ENCODE data around the gene GUCY1A2.

Gene GUCY1A2

DNA sequence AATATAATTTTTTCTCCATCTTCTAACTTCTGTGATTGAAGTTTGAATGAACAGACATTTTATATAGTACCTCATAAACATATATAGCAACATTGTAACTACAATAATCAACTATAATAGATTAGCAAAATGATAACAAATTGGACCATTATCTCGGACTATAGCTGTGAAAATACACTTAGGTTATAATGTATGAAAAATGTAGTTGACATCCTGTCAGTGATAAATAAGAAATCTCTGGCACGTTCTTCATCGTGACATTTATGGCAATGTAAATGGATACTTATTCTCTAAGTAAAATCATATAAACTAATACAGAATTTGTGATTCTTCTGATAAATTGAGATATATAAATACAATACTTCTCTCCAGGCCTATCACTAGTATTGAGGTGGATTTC lies 333.3 kb downstream of the GUCY1A2 start:
- no CpG with 5 or more reads among the region's 3 CpGs for WGBS (ENCODE audit: insufficient coverage, insufficient read length)
- no peak overlapping the region for H3K27ac ChIP-seq (ENCODE audit: low read length)
- no peaks in the 10 kb centered on the region for H3K36me3 ChIP-seq (ENCODE audit: control insufficient read depth, insufficient read depth, low read length)
- H3K9me3 ChIP-seq (ENCODE audit: control insufficient read depth, insufficient read depth, low read length) = no peaks in the 10 kb centered on the region
- H3K4me3 ChIP-seq (ENCODE audit: low read length) = no peak overlapping the region
- no peak for DNase-seq (ENCODE audit: low read depth, low spot score)
- no peaks in the 10 kb centered on the region; the same call in 1 of the 2 replicates for H3K4me1 ChIP-seq (ENCODE audit: control insufficient read depth, insufficient read depth, low read length)
- no peaks in the 10 kb centered on the region for H3K27me3 ChIP-seq (ENCODE audit: control insufficient read depth, insufficient read depth, low read length)

DNA sequence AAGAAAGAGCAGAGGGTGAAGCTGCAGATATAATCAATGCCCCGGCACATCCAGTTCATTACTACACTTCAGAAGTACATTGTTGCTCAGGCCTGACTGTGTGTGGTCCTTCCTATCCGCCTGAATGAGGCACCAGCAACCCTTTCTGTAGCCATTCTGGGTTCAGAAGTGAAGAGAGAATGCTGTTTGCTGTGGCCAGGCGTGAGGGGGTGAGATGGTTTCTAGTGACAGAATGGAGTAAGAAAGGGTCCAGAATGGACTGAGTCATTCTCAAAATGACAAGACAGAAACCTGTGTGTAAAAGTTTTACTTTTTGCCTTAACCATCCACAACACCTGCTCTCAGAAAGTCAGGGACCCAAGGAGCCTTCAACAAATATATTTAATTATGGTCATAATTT lies 334.8 kb downstream of the GUCY1A2 start:
- no peak for DNase-seq (ENCODE audit: low read depth, low spot score)
- H3K9me3 ChIP-seq (ENCODE audit: control insufficient read depth, insufficient read depth, low read length) = no peaks in the 10 kb centered on the region
- WGBS (ENCODE audit: insufficient coverage, insufficient read length) = no CpG with 5 or more reads among the region's 3 CpGs
- H3K4me1 ChIP-seq (ENCODE audit: control insufficient read depth, insufficient read depth, low read length) = no peaks in the 10 kb centered on the region; the same call in 1 of the 2 replicates
- no peak overlapping the region for H3K4me3 ChIP-seq (ENCODE audit: low read length)
- H3K27me3 ChIP-seq (ENCODE audit: control insufficient read depth, insufficient read depth, low read length) = no peaks in the 10 kb centered on the region
- H3K36me3 ChIP-seq (ENCODE audit: control insufficient read depth, insufficient read depth, low read length) = no peaks in the 10 kb centered on the region
- H3K27ac ChIP-seq (ENCODE audit: low read length) = no peak overlapping the region

DNA sequence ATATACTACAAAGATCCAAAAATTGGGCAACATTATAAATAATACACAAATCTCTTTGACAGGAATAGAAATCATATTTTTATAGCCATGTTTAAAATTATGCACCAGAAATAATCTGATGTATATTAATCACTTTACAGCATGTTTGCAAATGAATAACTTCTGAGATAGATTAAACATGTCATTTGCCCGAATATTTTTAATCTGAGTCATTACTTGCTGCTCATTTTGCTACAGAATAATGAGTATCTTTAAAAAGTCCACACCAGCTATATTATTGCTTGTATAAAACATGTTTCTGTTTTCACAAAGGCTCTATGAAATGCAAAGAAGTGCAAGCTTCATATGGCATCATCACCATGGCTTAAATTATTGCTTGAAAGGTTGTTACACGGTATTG lies 336.8 kb downstream of the GUCY1A2 start:
- H3K4me3 ChIP-seq (ENCODE audit: low read length) = no peak overlapping the region
- no peaks in the 10 kb centered on the region for H3K27me3 ChIP-seq (ENCODE audit: control insufficient read depth, insufficient read depth, low read length)
- no peaks in the 10 kb centered on the region; the same call in 1 of the 2 replicates for H3K4me1 ChIP-seq (ENCODE audit: control insufficient read depth, insufficient read depth, low read length)
- no peak overlapping the region for H3K27ac ChIP-seq (ENCODE audit: low read length)
- no CpG with 5 or more reads among the region's 2 CpGs for WGBS (ENCODE audit: insufficient coverage, insufficient read length)
- DNase-seq (ENCODE audit: low read depth, low spot score) = no peak
- H3K9me3 ChIP-seq (ENCODE audit: control insufficient read depth, insufficient read depth, low read length) = no peaks in the 10 kb centered on the region
- H3K36me3 ChIP-seq (ENCODE audit: control insufficient read depth, insufficient read depth, low read length) = no peaks in the 10 kb centered on the region

DNA sequence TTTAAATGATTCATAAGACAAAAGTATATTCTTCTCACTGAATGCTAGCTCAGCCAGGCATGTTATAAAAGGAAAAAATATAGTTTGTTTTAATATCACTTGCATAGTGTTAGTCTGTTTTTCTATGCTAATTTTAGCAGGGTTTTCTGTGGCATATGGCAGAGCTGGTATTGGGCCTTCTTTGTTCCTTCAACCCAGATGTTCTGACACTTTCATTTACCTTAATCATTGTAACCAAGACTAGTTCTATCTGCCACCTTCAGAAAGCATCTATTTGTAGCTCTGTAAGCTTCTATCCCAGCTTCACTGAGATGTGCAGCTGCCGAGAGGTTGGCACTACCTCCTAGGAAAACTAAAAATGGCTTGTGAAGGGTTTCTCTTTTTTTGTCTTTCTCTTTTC lies 338.7 kb downstream of the GUCY1A2 start:
- Histone ChIP-seq H3K27me3 (ENCODE audit: control insufficient read depth, insufficient read depth, low read length) (no peaks in the 10 kb centered on the region), H3K4me1 (ENCODE audit: control insufficient read depth, insufficient read depth, low read length) (no peaks in the 10 kb centered on the region; the same call in 1 of the 2 replicates), H3K36me3 (ENCODE audit: control insufficient read depth, insufficient read depth, low read length) (no peaks in the 10 kb centered on the region), H3K9me3 (ENCODE audit: control insufficient read depth, insufficient read depth, low read length) (no peaks in the 10 kb centered on the region), H3K4me3 (ENCODE audit: low read length) (no peak overlapping the region), H3K27ac (ENCODE audit: low read length) (no peak overlapping the region)
- no peak for DNase-seq (ENCODE audit: low read depth, low spot score)
- whole genome bisulfite sequencing (ENCODE audit: insufficient coverage, insufficient read length) = no CpG with 5 or more reads among the region's 1 CpG

DNA sequence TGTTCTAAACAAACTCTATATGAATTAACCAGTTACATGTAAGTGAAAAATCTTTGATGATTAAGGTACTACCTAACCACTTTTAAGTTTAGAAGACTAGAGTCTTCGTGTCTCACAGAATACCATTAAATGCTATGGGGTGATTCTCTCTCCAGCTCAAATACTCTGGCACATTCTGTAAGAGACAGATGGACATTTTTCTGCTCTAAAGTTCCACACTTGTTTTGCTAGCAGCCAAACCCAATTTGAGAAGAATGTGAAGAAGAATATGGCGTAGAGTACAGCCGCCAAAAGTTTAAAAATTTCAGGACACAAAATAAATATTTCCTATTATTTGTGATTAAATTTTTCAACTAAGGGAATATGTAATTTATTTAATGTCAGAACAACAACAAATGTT lies 339.1 kb downstream of the GUCY1A2 start:
- H3K9me3 ChIP-seq (ENCODE audit: control insufficient read depth, insufficient read depth, low read length) = no peaks in the 10 kb centered on the region
- DNase-seq (ENCODE audit: low read depth, low spot score) = no peak
- no peak overlapping the region for H3K27ac ChIP-seq (ENCODE audit: low read length)
- H3K4me1 ChIP-seq (ENCODE audit: control insufficient read depth, insufficient read depth, low read length) = no peaks in the 10 kb centered on the region; the same call in 1 of the 2 replicates
- H3K27me3 ChIP-seq (ENCODE audit: control insufficient read depth, insufficient read depth, low read length) = no peaks in the 10 kb centered on the region
- H3K36me3 ChIP-seq (ENCODE audit: control insufficient read depth, insufficient read depth, low read length) = no peaks in the 10 kb centered on the region
- H3K4me3 ChIP-seq (ENCODE audit: low read length) = no peak overlapping the region
- no CpG with 5 or more reads among the region's 3 CpGs for WGBS (ENCODE audit: insufficient coverage, insufficient read length)

DNA sequence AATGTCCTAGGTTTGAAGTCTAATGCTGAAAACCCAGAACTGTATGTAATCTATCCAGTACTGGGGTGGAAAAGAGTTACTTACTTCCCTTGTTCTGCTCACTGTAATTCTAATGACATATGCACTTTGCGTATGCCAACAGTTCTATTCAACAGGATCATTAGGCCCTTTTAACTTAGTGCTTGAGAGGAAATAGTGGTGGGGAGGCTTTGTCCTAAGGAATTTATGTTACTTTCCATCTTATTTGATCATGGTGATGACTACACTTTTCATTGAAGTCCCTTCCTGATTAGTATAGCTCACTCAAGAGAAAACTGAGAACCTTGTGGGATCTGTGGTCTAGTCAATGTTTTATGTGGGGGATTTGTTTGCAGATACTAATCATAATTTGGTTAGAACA lies 348.2 kb downstream of the GUCY1A2 start:
- Histone ChIP-seq H3K27ac (ENCODE audit: low read length) (no peak overlapping the region), H3K4me3 (ENCODE audit: low read length) (no peak overlapping the region)

DNA sequence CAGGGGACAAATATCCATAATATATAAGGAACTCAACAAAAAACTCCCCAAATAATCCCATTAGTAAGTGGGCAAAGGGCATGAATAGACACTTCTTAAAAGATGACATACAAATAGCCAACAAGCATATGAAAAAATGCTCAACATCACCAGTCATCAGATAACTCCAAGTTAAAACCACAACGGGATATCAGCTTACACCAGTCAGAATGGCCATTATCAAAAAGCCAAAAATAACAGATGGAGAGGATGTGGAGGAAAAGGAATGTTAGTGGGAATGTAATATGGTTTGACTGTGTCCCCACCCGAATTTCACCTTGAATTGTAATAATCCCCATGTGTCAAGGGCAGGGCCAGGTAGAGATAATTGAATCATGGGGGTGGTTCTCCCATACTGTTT lies 350.1 kb downstream of the GUCY1A2 start:
- DNase-seq (ENCODE audit: low read depth, low spot score) = no peak
- H3K27me3 ChIP-seq (ENCODE audit: control insufficient read depth, insufficient read depth, low read length) = no peaks in the 10 kb centered on the region
- no peak overlapping the region for H3K4me3 ChIP-seq (ENCODE audit: low read length)
- peaks cover 1% of the 10 kb centered on the region; the same call in 1 of the 2 replicates for H3K4me1 ChIP-seq (ENCODE audit: control insufficient read depth, insufficient read depth, low read length)
- no peak overlapping the region for H3K27ac ChIP-seq (ENCODE audit: low read length)
- no CpG with 5 or more reads among the region's 2 CpGs for WGBS (ENCODE audit: insufficient coverage, insufficient read length)
- H3K36me3 ChIP-seq (ENCODE audit: control insufficient read depth, insufficient read depth, low read length) = no peaks in the 10 kb centered on the region
- H3K9me3 ChIP-seq (ENCODE audit: control insufficient read depth, insufficient read depth, low read length) = no peaks in the 10 kb centered on the region

More for the DNA sequence above, 348.2 kb downstream of the GUCY1A2 start:
- Histone ChIP-seq H3K36me3 (ENCODE audit: control insufficient read depth, insufficient read depth, low read length) (no peaks in the 10 kb centered on the region), H3K27me3 (ENCODE audit: control insufficient read depth, insufficient read depth, low read length) (no peaks in the 10 kb centered on the region), H3K9me3 (ENCODE audit: control insufficient read depth, insufficient read depth, low read length) (no peaks in the 10 kb centered on the region), H3K4me1 (ENCODE audit: control insufficient read depth, insufficient read depth, low read length) (peaks cover 1% of the 10 kb centered on the region; the same call in 1 of the 2 replicates)
- DNase-seq (ENCODE audit: low read depth, low spot score) = peak; percentile 25
- no CpG with 5 or more reads among the region's 1 CpG for WGBS (ENCODE audit: insufficient coverage, insufficient read length)

DNA sequence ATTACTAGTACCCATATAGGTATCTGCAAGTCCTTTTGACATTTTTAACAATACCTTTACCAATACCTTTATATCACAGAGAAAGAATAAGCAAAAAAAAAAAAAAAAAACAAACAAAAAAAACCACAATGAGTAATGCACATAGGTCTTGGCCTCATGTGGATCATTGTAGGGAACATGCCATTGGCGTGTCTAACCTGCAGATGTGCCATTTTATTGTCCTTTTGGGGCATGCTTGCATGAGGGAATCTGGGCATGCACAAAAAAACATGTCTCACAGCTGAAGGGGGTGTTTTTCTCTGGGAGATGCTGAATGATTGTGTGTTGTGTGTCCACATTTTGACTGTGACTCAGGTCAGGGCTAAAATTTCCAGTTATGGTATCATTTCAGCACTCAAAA lies 361.6 kb downstream of the GUCY1A2 start:
- Histone ChIP-seq H3K36me3 (ENCODE audit: control insufficient read depth, insufficient read depth, low read length) (no peaks in the 10 kb centered on the region), H3K27ac (ENCODE audit: low read length) (no peak overlapping the region)

DNA sequence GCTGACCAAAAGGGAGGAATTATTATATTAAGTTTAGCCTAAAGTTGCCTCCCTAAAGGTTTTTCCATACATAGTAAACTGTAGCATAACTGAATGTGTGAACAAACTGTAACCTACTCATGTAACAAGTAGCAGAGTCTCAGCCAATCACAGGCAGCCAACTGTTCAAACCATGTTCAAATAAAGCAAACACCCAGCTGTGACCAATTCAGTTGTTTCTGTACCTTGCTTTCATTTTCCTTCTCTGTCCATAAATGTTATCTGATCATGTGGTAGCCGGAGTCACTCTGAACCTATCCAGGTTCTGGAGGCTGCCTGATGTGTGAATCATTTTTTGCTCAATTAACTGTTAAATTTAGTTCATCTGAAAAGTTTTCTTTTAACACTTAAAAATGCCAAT lies 373.5 kb downstream of the GUCY1A2 start:
- WGBS (ENCODE audit: insufficient coverage, insufficient read length) = no CpG with 5 or more reads among the region's 1 CpG
- H3K9me3 ChIP-seq (ENCODE audit: control insufficient read depth, insufficient read depth, low read length) = no peaks in the 10 kb centered on the region
- H3K4me1 ChIP-seq (ENCODE audit: control insufficient read depth, insufficient read depth, low read length) = no peaks in the 10 kb centered on the region
- no peak overlapping the region for H3K4me3 ChIP-seq (ENCODE audit: low read length)
- no peak overlapping the region for H3K27ac ChIP-seq (ENCODE audit: low read length)
- H3K27me3 ChIP-seq (ENCODE audit: control insufficient read depth, insufficient read depth, low read length) = no peaks in the 10 kb centered on the region
- no peak for DNase-seq (ENCODE audit: low read depth, low spot score)
- H3K36me3 ChIP-seq (ENCODE audit: control insufficient read depth, insufficient read depth, low read length) = no peaks in the 10 kb centered on the region

More for the DNA sequence above, 361.6 kb downstream of the GUCY1A2 start:
- no CpG with 5 or more reads among the region's 1 CpG for WGBS (ENCODE audit: insufficient coverage, insufficient read length)
- no peaks in the 10 kb centered on the region for H3K4me1 ChIP-seq (ENCODE audit: control insufficient read depth, insufficient read depth, low read length)
- H3K4me3 ChIP-seq (ENCODE audit: low read length) = no peak overlapping the region
- H3K27me3 ChIP-seq (ENCODE audit: control insufficient read depth, insufficient read depth, low read length) = no peaks in the 10 kb centered on the region
- no peaks in the 10 kb centered on the region for H3K9me3 ChIP-seq (ENCODE audit: control insufficient read depth, insufficient read depth, low read length)
- DNase-seq (ENCODE audit: low read depth, low spot score) = no peak

DNA sequence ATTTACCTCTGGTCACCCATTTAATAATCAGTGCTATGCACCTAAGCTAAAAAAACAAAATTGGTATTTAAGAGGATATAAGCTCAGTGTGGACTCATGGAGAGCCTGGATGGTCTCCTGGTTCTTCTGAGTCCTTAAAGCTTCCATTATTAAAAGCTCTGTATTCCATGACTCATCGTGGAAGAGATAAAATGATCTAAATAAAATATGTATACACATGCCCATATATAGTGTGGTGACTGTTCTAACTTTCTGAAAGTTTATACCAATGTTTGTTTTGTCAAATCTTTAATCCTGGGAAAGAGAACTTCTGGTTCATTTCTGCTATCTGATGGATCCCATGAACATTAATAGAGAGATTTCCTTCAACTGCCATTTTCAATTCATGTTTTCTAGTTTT lies 375.9 kb downstream of the GUCY1A2 start:
- Histone ChIP-seq H3K27ac (ENCODE audit: low read length) (no peak overlapping the region), H3K36me3 (ENCODE audit: control insufficient read depth, insufficient read depth, low read length) (no peaks in the 10 kb centered on the region), H3K9me3 (ENCODE audit: control insufficient read depth, insufficient read depth, low read length) (no peaks in the 10 kb centered on the region), H3K27me3 (ENCODE audit: control insufficient read depth, insufficient read depth, low read length) (no peaks in the 10 kb centered on the region), H3K4me3 (ENCODE audit: low read length) (no peak overlapping the region), H3K4me1 (ENCODE audit: control insufficient read depth, insufficient read depth, low read length) (no peaks in the 10 kb centered on the region)
- DNase-seq (ENCODE audit: low read depth, low spot score) = no peak
- no CpG with 5 or more reads among the region's 1 CpG for WGBS (ENCODE audit: insufficient coverage, insufficient read length)

DNA sequence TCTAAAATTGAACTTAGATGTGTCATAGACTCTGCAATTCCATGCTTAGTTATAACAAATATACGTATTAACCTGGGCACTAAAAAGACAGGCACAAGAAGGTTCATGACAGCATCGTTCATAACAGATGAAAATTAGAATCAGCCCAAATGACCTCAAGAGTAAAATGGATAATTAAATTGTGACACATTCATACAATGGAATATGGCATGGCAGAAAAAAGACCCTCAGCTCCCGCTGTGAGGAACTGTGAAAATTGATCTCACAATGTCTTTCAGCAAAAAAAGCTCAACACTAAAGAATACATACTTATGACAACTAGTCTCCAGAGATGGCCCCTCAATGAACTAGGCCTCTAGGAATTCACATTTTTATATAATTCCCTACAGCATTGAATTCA lies 386.0 kb downstream of the GUCY1A2 start:
- H3K4me1 ChIP-seq (ENCODE audit: control insufficient read depth, insufficient read depth, low read length) = no peaks in the 10 kb centered on the region
- no peaks in the 10 kb centered on the region for H3K36me3 ChIP-seq (ENCODE audit: control insufficient read depth, insufficient read depth, low read length)
- DNase-seq (ENCODE audit: low read depth, low spot score) = no peak
- H3K27me3 ChIP-seq (ENCODE audit: control insufficient read depth, insufficient read depth, low read length) = no peaks in the 10 kb centered on the region
- no peaks in the 10 kb centered on the region for H3K9me3 ChIP-seq (ENCODE audit: control insufficient read depth, insufficient read depth, low read length)
- no peak overlapping the region for H3K4me3 ChIP-seq (ENCODE audit: low read length)
- H3K27ac ChIP-seq (ENCODE audit: low read length) = no peak overlapping the region
- WGBS (ENCODE audit: insufficient coverage, insufficient read length) = no CpG with 5 or more reads among the region's 3 CpGs

Data from iPS DF 6.9 (cell line).